ENCODE results near the gene CD200R1L.
A peak's percentile ranks its signal among the peaks of the same experiment; 100 is the strongest.
"Not testable (repeated sequence)": the region's sequence is repeated elsewhere in the genome, so short reads cannot be mapped to it uniquely, and the experiment has no call there.

CD200R1L gene, protein sequence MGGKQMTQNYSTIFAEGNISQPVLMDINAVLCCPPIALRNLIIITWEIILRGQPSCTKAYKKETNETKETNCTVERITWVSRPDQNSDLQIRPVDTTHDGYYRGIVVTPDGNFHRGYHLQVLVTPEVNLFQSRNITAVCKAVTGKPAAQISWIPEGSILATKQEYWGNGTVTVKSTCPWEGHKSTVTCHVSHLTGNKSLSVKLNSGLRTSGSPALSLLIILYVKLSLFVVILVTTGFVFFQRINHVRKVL

DNA sequence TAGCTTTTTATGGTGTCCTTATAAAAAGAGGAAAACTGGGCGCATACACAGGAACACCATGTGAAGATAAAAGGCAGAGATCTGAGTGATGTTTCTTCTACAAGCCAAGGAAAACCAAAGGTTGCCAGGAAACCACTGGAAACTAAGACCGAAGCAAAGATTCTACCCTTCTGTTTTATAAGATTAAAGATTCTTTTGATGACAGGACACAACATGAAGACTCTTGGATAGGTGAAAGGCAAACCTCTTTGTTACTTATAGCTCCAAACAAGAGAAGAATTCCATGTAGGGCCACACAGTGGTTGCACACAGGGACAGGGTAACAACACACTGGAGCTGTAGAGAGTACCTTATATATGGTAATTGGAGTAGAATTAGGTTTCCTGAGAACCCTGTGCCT, at the start of gene CD200R1L:
TSS of gene CD200R1L (minus strand) at position 101 of the 400 bp plus-strand sequence. CDS start 17,497 bp downstream, outside the sequence.
- no peak for DNase-seq

DNA sequence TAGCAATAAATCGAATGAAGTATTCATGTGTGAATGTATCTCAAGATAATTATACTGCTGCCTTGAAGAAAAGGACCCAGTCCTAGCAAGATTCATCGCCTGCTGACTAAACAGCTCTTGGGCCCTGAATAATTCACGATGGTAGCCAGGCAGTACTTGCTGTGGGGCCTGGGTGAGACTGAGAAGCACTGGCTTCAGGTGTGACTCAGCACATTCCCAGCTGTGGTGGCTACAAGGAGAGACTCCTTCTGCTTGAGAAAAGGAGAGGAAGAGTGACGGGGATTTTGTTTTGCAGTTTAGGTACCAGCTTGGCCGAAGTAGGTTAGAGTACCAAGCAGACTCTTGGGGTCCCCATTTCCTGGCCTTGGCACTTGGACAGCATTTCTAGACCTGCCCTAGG, 47.6 kb upstream of the CD200R1L start:
- DNase-seq: peak; percentile 53

DNA sequence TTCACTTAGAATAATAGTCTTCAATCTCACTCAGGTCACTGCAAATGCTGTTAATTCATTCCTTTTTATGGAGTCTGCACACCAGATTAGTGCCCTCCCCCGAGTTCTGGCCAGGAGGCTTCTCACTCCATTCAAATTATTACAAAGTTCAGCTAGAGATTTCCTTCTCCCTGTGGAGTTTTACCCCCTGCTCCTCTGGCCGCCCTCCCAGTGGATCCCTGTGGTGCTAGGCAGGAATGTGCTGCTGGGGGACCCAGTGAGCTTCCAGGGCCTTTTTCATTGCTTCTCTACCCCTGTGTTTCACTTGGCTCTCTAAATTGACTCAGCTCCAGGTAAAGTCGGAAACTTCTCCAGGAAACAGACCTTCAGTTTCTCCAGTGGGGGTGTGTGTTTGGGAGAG, 42.7 kb upstream of the CD200R1L start:
- DNase-seq: no peak

DNA sequence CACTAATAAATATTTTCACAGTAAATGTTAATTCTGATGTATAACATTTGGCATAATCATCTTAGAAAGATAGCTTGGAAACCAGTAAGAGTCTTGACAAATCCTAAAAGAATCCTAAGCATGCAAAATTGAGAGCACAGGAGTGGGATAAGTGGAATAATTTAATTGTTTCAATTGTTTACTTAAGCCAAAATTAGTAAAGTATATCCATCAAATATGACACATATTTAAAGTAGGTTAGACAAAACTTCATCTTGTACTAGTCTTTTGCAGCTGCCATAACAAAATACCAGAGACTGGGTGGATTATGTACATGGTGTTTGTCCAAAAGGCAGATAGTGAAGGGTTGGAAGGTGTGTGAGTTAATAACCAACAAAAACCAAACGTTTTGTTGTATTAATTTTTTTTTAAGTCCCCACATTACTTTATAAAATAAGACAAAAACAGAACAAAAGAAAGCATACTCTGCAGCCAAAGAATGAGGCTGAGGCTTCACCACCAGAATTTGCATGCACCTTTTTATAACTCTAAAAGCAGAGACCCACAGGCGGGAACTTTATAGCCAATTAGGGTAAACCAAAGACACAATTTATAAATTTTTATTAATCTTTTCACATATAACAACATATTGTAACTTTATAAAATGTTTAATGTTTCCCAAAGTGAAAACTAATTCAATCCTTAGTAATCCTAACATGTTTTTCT, 41.9 kb upstream of the CD200R1L start:
- DNase-seq: peak; percentile 41

DNA sequence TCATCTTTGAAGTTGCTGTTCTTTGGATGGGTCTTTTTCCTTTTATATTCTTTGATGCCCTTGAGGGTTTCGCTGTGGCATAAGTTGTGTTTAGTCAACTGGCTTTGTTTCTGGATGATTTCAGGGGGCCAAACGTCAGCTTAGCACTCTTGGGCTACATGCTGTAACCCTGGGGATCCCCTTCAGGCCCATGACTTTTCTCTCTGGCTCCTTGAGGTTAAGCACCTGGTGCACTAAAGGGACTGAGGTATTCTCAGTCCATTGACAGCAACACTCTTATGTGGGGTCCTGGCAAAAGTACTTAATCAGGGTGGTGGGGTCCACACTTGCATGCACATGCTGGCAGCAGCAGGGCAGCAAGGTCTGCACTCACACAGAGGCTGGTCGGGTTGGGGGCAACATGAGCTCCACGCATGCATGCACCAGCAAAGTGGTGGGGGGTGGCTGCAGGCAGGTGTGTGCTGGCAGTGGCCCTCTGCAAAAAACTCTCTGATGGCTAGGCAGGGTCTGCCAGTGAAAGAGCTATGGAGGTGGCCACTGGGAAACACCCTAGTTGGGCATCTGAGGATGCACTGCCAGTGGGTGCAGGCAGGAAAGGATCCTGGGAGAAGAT, 38.1 kb upstream of the CD200R1L start:
- DNase-seq: no peak

DNA sequence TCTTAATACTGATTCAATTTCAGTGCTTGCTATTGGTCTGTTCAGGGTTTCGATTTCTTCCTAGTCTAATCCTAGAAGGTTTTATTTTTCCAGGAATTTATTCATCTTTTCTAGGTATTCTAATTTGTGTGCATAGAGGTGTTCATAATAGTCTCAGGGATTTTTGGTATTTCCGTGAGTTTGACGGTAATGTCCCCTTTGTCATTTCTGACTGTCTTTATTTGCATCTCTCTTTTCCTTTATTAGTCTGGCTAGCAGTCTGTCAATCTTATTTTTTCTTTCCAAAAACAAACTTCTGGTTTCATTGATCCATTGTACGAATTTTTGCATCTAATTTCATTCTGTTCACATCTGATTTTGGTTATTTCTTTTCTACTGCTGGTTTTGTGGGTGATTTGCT, 35.2 kb upstream of the CD200R1L start:
- DNase-seq: no peak

DNA sequence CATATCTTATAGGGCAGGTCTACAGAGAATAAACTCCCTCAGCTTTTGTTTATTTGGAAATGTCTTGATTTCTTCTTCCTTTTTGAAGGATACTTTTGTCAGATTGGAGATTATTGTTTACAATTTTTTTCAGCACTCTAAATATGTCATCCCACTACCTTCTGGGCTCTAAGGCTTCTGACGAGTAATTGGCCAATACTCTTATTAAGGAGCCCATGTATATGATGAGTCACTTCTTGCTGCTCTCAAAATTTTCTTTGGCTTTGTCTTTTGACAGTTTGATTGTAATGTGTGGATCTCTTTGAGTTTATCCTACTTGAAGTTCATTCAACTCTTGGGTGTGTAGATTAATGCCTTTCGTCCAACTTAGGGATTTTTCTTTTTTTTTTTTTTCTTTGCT, 28.9 kb upstream of the CD200R1L start:
- no peak for DNase-seq

DNA sequence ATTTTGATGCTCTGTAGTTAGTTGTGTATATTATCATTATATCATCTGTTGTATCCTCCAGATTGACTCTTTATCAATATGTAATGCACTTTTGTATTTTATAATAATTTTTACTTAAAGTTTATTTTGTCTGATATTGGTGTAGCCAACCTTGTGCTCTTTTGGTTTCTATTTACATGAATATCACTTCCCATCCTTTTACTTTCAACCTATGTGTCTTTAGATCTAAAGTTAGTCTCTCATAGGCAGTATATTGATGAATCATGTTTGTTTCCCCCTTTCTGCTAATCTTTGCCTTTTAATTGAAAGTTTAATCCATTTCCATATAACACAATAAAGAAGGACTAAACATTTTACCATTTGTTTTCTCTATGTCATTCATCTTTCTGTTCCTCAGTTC, 28.1 kb upstream of the CD200R1L start:
- no peak for DNase-seq

DNA sequence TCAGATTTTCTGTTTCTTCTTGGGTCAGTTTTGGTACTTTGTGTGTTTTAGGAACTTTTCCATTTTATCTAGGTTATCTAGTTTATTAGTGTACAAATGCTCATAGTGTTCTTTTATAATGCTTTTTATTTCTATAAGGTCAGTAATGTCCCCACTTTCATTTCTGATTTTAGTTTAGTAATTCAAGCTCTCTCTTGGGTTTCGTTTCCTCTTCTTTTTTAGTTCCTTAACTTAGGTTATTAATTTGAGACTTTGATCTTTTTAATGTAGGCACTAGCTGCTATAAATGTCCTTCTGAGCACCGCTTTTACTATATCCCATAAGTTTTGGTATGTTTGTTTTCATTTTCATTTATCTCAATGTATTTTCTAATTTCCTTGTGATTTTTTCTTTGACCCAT, 27.0 kb upstream of the CD200R1L start:
- no peak for DNase-seq

DNA sequence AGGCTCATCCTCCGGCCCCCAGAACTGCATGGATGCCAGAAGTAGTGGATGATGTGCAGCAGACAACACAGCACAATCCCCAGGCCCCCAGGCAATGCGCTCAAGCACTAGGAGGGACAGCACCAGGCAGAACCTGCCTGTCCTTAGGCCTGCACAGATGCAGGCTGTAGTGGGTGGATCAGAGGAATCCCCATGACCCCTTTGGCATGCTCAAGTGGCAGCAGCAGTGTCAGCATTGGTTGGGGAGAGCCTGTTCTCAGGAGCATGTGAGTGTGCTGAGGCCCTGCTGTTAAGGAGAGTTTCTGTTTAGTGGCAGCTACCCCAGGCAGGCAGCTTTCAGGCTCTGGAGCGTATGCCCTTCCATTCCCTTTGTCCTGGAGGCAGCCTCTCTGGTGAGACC, 25.1 kb upstream of the CD200R1L start:
- no peak for DNase-seq

DNA sequence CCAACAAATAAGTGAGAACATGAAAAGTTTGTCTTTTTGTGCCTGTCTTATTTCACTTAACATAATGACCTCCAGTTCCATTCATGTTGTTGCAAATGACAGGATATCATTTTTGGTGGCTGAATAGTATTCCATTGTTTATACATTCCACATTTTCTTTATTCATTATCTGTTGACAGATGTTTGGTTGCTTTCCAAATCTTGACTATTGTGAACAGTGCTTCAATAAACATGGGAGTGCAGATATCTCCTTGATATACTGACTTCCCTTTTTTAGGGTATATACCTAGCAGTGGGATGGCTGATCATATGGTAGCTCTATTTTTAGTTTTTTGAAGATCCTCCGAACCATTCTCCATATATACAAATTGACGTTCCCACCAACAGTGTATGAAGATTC, 19.1 kb upstream of the CD200R1L start:
- no peak for DNase-seq

DNA sequence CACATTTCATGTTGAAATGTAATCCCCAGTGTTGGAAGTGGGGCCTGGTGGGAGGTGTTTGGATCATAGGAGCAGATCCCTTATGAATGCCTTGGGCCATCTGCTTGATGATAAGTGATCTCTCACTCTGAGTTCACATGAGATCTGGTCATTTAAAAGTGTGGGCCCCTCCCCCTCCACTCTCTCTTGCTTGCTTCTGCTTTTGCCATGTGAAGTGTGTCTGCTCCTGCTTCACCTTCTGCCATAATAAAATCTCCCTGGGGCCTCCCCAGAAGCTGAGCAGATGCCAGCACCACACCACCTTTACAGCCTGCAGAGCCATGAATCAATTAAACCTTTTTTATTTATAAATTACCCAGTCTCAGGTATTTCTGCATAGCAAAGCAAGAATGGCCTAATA, 14.2 kb upstream of the CD200R1L start:
- DNase-seq: no peak

DNA sequence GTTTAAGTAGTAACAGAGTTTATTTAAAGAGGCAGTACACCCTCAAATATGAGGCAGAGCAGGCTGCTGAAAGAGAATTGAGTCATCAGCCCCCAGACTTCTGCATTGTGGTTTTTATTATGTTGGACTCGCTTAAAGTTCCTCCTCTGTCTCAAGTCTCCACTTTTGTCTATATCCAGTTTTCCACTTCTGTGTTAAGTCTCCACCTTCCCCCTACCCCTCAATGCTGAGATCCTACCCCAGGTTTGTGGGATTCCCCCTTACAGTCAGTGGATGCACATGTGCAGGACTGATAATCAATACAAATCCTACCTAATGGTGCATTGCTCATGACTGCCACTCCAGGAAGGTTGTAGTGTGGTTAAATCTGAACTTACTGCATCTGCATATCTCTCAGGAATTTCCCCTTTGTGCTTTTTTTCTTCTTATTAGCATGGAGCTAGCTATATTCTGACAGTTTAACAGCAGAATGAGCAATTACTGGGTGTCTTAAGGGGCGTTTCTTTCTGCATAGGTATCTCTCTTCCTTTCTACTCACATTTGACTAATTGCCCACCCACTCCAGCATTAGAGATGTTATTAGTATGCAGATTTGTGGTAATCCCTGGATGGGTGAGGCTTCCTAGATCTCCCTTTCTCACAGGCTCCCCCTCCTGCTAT, 11.9 kb upstream of the CD200R1L start:
- no peak for DNase-seq

DNA sequence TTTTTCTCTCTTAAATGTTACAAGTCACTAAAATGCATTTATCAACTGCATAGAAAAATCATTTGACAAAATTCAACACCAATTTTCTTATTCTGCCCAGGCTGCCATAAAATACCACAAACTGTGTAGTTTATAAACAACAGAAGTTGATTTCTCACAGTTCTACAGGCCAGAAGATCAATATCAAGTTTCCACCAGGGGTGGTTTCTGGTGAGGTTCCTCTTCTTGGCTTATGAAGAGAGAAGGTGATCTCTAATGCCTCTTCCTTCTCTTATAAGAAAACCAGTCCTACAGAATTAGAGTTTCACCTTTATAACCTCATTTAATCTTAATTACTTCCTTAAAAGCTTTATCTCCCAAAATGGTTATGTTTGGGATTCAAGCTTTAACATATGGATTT, 10.9 kb upstream of the CD200R1L start:
- DNase-seq: no peak

DNA sequence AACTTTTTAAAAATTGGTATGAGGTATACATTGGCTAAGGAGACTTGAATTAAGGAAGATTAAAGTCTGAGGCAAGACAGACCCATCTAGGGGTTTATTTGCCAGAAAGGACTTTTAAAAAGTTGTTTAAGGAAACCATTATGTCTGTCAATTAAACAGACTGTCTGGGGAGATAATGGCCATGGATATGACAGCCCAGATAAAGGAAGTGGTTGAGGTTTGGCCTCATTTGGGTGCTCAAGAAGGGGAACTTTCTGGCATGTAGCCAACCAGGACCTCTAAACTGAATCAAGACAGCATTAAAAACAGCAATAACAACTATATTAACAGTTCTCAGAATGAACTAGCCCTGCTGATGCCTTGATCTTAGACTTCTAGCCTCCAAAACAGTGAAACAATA, 9.9 kb upstream of the CD200R1L start:
- no peak for DNase-seq

DNA sequence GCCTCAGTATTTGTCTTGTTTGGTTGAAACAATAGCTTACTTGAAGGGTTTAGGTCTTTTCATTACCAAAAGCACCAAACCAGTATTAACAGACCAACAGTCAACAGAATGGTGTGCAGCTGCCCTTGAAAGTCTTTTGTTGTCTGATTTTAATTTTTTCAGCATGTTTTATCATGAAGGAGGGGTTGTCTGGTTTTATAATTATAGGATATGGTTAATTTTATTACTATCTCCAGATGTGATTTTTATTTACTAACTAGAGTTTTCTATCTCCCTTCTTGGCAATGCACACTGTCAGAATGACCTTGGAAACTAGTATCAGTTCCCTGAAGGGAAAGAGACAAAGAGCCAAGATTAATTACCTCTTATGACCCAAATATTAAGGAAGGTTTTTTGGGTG, 9.2 kb upstream of the CD200R1L start:
- DNase-seq: no peak

DNA sequence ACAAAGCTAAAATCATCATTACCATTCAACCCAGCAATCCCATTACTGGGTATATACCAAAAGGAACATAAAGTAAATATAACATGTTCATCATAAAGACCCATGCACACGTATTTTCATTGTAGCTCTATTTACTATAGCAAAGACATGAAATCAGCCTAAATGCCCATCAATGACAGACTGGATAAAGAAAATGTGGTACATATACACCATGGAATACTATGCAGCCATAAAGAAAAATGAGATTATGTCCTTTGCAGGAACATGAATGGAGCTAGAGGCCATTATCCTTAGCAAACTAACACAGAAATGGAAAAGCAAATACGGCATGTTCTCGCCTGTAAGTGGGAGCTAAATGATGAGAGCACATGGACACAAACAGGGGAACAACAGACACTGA, 8.4 kb upstream of the CD200R1L start:
- DNase-seq: not testable (repeated sequence)

DNA sequence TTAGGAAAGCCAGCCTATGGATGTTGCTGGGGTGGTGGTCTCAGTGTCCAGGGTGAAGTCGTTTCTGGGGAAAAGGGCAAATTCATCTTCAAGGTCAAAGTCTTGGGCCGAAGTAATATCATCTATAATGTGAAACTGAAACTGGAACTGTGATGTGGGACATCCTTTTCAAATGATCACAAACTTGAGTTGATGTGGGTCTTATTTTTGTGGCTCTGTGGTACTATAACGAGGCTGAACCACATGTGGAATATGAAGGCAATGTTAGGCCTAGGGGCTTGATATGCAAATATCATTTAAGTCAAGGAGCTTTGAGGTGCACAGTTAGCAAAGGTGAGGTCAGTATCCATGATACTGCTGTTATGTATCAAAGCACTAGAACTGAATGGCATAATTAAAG, 1.5 kb upstream of the CD200R1L start:
- no peak for DNase-seq

DNA sequence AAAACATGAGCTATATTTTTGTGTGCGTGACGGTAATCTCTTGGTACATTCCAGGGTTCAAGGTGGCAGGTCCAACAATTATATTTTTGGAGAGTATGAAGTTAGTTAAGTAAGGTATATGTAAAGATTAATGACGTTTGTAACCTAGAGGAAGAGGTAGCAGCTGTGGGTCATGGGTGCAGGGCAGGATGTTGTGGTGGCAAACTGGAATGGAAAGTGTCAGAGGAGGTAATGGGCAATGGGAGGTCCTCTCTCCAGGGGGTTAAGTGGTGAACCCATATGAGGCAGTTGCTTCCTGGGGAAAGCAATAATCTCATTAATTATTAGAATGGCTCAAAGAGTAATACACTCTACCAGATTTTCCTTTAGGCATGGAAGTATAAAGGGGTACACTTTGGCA, 1.0 kb upstream of the CD200R1L start:
- no peak for DNase-seq

DNA sequence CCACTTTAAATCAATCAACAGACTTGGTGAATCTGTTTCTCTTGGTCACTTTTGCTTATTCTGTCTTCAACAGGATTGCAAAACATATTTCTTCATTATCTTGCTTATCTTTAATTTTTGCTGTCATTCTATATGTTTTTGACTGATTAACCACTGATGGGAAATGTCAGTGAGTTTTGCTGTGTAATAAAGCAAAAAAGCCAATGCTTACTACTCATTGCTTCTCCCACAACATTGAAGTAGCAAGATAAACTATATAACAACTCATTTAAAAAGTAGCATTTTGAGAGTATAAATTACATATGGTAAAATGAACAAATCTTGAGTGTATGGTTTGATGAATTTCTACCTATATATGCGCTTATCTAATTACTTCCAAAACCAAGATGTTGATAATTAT, 892 bp downstream of the CD200R1L start:
- no peak for DNase-seq

DNA sequence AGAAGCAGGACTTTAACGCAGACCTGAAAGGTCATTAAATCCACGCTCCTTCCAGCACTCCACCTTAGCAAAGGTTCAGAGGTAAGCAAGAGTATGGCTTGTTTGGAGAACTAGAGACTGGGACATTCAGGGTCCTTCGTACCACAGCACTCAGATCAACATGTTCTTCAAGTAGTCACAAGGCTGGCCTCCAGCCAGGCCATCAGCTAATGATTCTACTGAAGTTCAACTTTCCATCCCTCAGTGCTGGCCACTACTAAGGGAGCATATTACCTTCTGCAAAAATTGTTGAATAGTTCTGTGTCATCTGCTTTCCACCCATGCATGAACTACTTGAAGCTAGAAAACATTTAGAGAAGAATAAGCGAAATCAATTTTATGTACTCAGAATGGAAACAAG, 17.6 kb downstream of the CD200R1L start:
- no peak for DNase-seq

DNA sequence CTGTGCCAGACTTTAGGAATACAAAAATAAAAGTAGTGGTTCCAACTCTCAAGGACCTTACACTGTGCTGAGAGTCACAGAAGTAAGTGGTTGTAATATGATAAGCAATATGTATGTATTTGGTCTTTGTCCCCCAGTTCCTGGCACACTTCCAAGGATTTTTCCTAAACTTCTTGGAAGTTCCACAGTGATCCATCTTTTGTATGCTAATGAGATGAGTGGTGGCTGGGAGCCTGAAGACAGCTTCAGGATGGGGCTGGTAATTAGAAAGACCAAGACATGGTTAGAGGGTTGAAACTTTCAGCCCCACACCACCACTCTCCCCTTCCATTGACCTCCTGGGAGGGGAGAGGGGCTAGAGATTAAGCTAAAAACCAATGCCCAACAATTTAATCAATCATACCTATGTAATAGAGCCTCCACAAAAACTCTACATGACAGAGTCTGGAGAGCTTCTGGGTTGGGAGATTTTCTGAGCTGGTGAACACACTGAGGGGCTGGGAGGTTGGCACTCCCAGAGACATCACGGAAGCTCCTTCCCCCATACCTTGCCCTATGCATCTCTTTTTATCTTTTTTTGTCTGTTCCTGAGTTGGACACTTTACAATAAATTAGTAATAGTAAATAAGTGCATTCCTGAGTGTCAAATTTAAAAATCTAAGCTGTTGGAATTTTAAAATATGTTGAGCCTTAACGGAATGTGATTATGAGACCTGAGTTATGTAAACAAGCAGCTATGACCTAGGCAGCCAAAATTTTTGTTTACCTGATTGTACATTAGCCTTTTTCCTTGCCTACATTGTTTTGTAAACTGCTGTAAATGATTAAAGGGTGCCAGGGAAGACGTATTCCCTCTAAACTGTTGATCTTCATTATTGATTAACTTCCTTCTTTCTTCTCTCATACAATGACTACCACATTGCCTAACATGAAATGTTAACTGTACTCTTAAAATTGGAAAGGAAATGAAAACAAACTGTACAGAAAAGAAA, 24.3 kb downstream of the CD200R1L start:
- DNase-seq: no peak

DNA sequence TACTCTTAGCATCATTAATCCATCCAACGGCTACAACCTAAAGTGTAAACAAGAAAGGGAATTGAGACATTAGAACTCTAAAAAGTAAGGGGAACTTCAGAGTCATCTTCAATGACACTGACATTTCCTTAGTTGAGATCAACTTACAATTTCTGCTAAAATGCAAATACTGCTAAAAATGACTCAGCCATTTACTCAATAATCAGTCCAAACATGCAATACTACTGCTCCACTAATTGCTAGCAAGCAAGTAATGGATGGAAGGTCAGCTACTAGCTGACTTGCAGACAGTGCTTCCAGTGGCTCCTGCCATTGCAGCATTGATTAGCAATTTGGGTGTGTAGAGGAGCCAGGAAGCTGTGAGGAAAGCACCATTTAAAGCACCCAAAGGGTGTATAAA, 28.4 kb downstream of the CD200R1L start:
- no peak for DNase-seq

Data from NCI-H226 (cell line).